ENCODE data around the gene CNTNAP2.

DNA sequence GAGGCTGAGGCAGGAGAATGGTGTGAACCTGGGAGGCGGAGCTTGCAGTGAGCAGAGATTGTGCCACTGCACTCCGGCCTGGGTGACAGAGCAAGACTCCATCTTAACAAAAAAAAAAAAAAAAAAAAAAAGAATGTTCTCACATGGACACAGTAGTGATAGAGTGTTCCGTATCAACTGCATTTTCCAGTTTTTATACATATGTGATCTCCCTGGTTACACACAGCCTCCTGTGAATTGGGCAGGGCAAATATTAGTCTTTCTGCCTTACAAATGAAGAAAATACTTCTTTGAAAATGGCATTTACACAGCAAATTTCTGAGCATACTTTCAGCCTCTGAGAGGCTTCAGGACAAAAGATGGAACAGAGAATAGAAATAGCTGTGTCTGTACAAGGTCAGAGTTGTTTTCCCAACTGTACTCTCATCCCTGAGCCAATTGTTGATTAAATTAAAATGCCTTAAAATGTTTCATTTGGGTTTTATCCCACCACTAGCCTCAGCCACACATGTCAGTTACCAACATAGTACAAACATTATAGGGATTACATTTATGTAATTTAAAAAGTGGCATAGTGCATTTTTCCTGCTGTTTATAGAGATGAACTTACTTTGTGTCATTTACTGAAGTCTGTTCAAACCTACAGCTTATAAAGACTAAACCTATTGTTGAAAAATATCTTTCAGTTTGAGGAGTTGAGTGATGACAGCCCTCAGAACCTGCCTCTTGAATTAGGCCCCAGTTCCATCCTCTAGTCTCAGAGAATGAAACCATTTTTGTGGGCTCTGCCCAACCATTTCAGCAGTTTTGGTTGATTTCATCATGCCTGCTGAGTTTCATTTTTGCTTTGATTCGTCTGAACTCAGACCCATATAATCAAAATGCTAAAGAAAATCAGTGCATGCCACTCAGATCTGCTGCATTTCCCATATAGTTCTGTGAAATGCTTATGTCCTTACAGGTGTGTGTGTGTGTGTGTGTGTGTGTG lies 1864.5 kb downstream of the CNTNAP2 start:
- TF ChIP-seq, protein P1, sequence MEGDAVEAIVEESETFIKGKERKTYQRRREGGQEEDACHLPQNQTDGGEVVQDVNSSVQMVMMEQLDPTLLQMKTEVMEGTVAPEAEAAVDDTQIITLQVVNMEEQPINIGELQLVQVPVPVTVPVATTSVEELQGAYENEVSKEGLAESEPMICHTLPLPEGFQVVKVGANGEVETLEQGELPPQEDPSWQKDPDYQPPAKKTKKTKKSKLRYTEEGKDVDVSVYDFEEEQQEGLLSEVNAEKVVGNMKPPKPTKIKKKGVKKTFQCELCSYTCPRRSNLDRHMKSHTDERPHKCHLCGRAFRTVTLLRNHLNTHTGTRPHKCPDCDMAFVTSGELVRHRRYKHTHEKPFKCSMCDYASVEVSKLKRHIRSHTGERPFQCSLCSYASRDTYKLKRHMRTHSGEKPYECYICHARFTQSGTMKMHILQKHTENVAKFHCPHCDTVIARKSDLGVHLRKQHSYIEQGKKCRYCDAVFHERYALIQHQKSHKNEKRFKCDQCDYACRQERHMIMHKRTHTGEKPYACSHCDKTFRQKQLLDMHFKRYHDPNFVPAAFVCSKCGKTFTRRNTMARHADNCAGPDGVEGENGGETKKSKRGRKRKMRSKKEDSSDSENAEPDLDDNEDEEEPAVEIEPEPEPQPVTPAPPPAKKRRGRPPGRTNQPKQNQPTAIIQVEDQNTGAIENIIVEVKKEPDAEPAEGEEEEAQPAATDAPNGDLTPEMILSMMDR (IDR thresholded peaks at IDR 0.05), result no peak
- no peak for TF ChIP-seq POLR2A (IDR thresholded peaks at IDR 0.05)
